Smooth muscle cell (in vitro differentiated cells): ENCODE results near the gene CNTN2. TPM values are rescaled to one million over a fixed set of nuclear protein-coding genes. Genes with fewer than 3 reads are reported as not detected.

Source experiments
- DNase-seq: peaks from one replicate; lab custom pipeline; 2025; ENCODE audit not compliant: unreplicated experiment; lab: John Stamatoyannopoulos, UW
- H2AFZ ChIP-seq: fragments of 200-600 bp; sonication (generic); 2 replicates; pipeline ENCODE4 v1.6.0; 2016; ENCODE audit warnings: antibody characterized with exemption, low read depth, mild to moderate bottlenecking
- H3F3A ChIP-seq: fragments of 200-600 bp; sonication (generic); 2 replicates; pipeline ENCODE4 v1.6.0; 2017; ENCODE audit warnings: antibody characterized with exemption, low read depth
- H3K27ac ChIP-seq: fragments of 200-600 bp; sonication (generic); 2 replicates; pipeline ENCODE4 v1.5.1; 2016; ENCODE audit warnings: low read depth, mild to moderate bottlenecking
- H3K27me3 ChIP-seq: fragments of 200-600 bp; sonication (generic); 2 replicates; pipeline ENCODE4 v1.6.1; 2016; ENCODE audit warnings: low read depth, mild to moderate bottlenecking
- H3K36me3 ChIP-seq: fragments of 200-600 bp; sonication (generic); 2 replicates; pipeline ENCODE4 v1.5.1; 2016; ENCODE audit warnings: low read depth
- H3K4me1 ChIP-seq: fragments of 200-600 bp; sonication (generic); 2 replicates; pipeline ENCODE4 v1.5.1; 2016; ENCODE audit warnings: low read depth
- H3K4me2 ChIP-seq: fragments of 200-600 bp; sonication (generic); 2 replicates; pipeline ENCODE4 v1.6.0; 2016; ENCODE audit warnings: mild to moderate bottlenecking
- H3K4me3 ChIP-seq: fragments of 200-600 bp; sonication (generic); 2 replicates; pipeline ENCODE4 v1.5.1; 2016; ENCODE audit warnings: mild to moderate bottlenecking
- H3K79me2 ChIP-seq: fragments of 200-600 bp; sonication (generic); 2 replicates; pipeline ENCODE4 v1.6.0; 2016; ENCODE audit warnings: low read depth, mild to moderate bottlenecking
- H3K9ac ChIP-seq: fragments of 200-600 bp; sonication (generic); 2 replicates; pipeline ENCODE4 v1.6.0; 2016; ENCODE audit warnings: low read depth
- H3K9me3 ChIP-seq: fragments of 200-600 bp; sonication (generic); replicated peaks from 2 replicates; pipeline ENCODE4 v1.5.1; 2016; ENCODE audit warnings: low read depth
- H4K20me1 ChIP-seq: fragments of 200-600 bp; sonication (generic); 2 replicates; pipeline ENCODE4 v1.6.0; 2016; ENCODE audit warnings: low read depth
- WGBS: methylation state at CpG from one replicate; pipeline ENCODE4 v1.1.7; 2016; ENCODE audit warnings: low lambda C conversion rate; 5-methylcytosine and 5-hydroxymethylcytosine counted together
- polyA plus RNA-seq: library from polyadenylated mRNA; unstranded; fragments of >200 nt; fragmentation: Nextera tagmentation; extraction: Ambion mirVana; gene quantifications from 2 replicates; pipeline ENCODE4 v1.2.1, GENCODE V29; 2016
- total RNA-seq: library from RNA; depleted of rRNA; stranded (reverse); fragments of >200 nt; gene quantifications from 2 replicates; pipeline ENCODE4 v1.2.3, GENCODE V29; 2014
- TF ChIP-seq, protein P1 (sequence below): fragments of 200-600 bp; sonication (generic); IDR thresholded peaks from 2 replicates; pipeline ENCODE4 v1.5.1; 2017; ENCODE audit warnings: borderline replicate concordance, mild to moderate bottlenecking, antibody characterized with exemption; ENCODE audit not compliant: insufficient read depth, poor library complexity, severe bottlenecking

CNTN2 gene
- total and polyA plus RNA-seq, 2 experiments from 2014 or later = not detected

DNA sequence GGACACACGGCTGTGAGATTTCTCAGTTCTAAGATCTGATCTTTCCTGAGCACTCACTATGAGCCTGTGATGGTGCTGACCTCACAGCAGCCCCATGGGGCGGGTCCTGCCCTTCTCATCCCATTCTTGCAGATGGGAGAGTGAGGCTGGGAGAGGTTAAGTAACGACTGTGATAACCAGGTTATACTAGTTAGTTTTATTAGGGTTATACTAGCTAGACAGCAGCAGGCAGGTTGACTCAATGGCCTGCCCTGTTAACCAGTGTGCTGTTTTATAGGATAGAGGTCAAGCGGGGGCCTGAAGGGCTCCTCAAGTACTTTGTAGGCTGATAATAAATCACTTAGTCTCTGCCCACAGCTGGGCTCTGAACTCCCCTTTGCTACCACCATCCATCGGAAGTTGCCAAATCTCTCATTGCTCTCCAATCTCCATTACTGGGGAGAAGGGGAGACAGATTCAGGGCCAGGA is 4.8 kb downstream of the CNTN2 start:
- H3K27me3 ChIP-seq = peaks cover 53% of the 10 kb centered on the region
- H4K20me1 ChIP-seq = no peaks in the 10 kb centered on the region
- DNase-seq = no peak
- 90% methylated on average over 5 of the region's 5 CpGs for WGBS
- H3K4me2 ChIP-seq = no peak overlapping the region
- no peaks in the 10 kb centered on the region for H3K36me3 ChIP-seq
- peaks cover 16% of the 10 kb centered on the region for H3K4me1 ChIP-seq
- H3K79me2 ChIP-seq = no peaks in the 10 kb centered on the region
- no peak overlapping the region for H3K9ac ChIP-seq
- H3K4me3 ChIP-seq = no peak overlapping the region
- no peaks in the 10 kb centered on the region for H3F3A ChIP-seq
- no peak overlapping the region for H3K27ac ChIP-seq
- H3K9me3 ChIP-seq = no peaks in the 10 kb centered on the region
- TF ChIP-seq, protein P1, sequence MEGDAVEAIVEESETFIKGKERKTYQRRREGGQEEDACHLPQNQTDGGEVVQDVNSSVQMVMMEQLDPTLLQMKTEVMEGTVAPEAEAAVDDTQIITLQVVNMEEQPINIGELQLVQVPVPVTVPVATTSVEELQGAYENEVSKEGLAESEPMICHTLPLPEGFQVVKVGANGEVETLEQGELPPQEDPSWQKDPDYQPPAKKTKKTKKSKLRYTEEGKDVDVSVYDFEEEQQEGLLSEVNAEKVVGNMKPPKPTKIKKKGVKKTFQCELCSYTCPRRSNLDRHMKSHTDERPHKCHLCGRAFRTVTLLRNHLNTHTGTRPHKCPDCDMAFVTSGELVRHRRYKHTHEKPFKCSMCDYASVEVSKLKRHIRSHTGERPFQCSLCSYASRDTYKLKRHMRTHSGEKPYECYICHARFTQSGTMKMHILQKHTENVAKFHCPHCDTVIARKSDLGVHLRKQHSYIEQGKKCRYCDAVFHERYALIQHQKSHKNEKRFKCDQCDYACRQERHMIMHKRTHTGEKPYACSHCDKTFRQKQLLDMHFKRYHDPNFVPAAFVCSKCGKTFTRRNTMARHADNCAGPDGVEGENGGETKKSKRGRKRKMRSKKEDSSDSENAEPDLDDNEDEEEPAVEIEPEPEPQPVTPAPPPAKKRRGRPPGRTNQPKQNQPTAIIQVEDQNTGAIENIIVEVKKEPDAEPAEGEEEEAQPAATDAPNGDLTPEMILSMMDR = no peak
- H2AFZ ChIP-seq = no peak overlapping the region

DNA sequence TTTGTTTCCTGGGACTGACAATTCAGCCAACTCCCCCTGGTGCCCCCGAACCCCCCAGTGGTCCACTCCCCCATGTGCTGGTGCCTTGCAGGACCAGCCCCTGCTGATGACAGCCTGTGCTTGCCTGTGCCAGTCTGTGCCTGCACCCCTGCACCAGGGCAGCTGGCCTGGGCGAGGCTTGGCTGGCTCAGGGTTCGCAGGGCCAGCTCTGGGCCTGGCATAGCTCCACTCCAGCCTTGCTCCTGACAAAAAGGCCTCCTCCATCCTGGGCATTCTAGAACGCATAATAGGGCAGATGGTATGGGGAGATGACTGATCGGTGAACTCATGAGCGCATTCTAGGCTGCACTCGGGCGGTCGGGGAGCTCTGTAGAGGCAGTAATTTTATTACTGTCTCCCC is 5.4 kb downstream of the CNTN2 start:
- Histone ChIP-seq H3K4me2 (no peak overlapping the region), H3K27me3 (peaks cover 47% of the 10 kb centered on the region), H3K9me3 (no peaks in the 10 kb centered on the region), H2AFZ (no peak overlapping the region), H4K20me1 (no peaks in the 10 kb centered on the region), H3K27ac (no peak overlapping the region), H3K9ac (no peak overlapping the region), H3K79me2 (no peaks in the 10 kb centered on the region), H3K4me1 (peaks cover 12% of the 10 kb centered on the region), H3K36me3 (no peaks in the 10 kb centered on the region), H3K4me3 (no peak overlapping the region), H3F3A (no peaks in the 10 kb centered on the region)
- 91% methylated on average over 9 of the region's 9 CpGs for WGBS
- DNase-seq = no peak
- TF ChIP-seq, protein P1 = no peak

DNA sequence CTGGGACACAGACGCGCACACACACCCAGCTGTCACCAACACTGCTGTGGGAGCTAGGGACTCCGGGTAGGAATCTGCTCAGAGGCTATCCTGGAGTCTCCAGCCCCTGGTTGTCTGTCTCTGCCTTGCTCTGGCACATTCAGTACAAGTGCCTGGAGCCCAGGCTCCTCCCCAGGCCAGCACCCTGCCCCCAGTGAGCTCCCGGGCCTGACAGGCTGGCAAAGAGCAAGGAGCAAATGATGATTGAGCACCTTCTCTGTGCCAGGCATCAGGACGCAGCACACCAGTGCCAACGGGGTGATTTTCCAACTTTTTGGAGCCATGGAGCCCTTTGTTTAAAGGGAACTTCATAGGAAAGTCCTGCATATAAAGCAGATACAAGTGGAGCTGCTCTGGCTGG is 6.5 kb downstream of the CNTN2 start:
- Histone ChIP-seq H3F3A (no peaks in the 10 kb centered on the region), H4K20me1 (no peaks in the 10 kb centered on the region), H3K27ac (no peak overlapping the region), H3K4me3 (no peak overlapping the region), H3K79me2 (no peaks in the 10 kb centered on the region), H3K36me3 (no peaks in the 10 kb centered on the region), H3K27me3 (peaks cover 36% of the 10 kb centered on the region), H3K4me1 (peaks cover under 1% of the 10 kb centered on the region), H3K4me2 (no peak overlapping the region), H2AFZ (no peak overlapping the region), H3K9me3 (no peaks in the 10 kb centered on the region), H3K9ac (no peak overlapping the region)
- DNase-seq = no peak
- 73% methylated on average over 6 of the region's 6 CpGs for WGBS
- TF ChIP-seq, protein P1 = no peak

DNA sequence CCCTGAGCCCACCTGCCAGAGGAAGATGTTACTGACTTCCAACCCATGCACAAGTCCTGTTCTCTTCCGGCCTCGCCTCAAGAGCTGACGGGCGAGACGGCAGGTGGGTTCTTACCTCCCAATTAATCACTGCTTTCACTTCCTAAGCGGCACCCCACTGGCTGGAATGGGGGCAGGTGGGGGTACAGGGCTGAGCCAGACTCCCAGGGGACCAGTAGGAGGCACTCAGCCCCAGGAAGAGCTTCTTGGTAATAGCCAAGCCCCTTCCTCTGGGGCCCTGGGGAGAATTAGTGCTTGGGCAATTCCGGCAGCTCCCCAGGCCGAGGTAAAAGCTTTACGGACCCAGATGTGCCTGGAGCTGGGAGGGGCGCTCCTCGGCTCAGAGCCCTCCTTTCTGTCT is 9.7 kb downstream of the CNTN2 start:
- Histone ChIP-seq H3K79me2 (no peaks in the 10 kb centered on the region), H3K4me3 (no peak overlapping the region), H2AFZ (no peak overlapping the region), H3K4me1 (no peaks in the 10 kb centered on the region), H3K27me3 (peaks cover 5% of the 10 kb centered on the region), H4K20me1 (no peaks in the 10 kb centered on the region), H3K4me2 (no peak overlapping the region), H3F3A (no peaks in the 10 kb centered on the region), H3K27ac (no peak overlapping the region), H3K9ac (no peak overlapping the region), H3K36me3 (no peaks in the 10 kb centered on the region), H3K9me3 (no peaks in the 10 kb centered on the region)
- TF ChIP-seq, protein P1 = no peak
- WGBS = 84% methylated on average over 11 of the region's 11 CpGs
- DNase-seq = no peak
